ENCODE measurements around the gene PGF. TPM values are rescaled to one million over a fixed set of nuclear protein-coding genes. Genes with fewer than 3 reads are reported as not detected.
A peak's percentile ranks its signal among the peaks of the same experiment; 100 is the strongest.

PGF gene
- total RNA-seq, 6 experiments from 2014 or later, result 0.55 to 4.2 (median 2.1) TPM

DNA sequence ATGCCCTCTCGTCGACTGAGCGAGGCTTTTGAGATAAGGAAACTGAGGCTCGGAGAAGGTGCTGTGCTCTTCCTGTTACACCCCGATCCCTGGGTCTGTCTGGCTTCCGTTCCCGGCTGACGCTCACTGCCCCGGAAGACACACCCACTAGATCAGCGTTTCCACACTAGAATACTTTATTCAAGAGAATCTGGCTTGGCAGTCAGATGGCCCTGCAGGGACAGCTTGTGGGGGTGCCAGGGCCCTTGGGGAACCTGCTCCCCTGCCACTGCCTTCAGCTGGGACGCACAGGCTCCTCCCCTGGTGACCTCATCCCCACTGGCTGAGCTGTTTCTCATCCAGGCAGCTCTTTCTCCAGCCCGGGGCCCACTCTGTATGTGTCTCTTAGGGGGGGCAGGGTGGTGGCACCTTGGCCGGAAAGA is 13.7 kb downstream of the PGF start:
- intact Hi-C loops (cut with DNase I), result loop anchor here in 1 of 2 donors (10.0 kb wide), 1 partner anchor 143 kb away; no protein-coding TSS in a partner anchor
- WGBS (ENCODE audit: insufficient coverage, low coverage, low lambda C conversion rate, missing lambda C conversion rate), result 42% methylated on average over 11 of the region's 13 CpGs
- TF ChIP-seq CTCF (IDR thresholded peaks at IDR 0.05) (no peak), POLR2A (IDR thresholded peaks at IDR 0.05) (no peak)

DNA sequence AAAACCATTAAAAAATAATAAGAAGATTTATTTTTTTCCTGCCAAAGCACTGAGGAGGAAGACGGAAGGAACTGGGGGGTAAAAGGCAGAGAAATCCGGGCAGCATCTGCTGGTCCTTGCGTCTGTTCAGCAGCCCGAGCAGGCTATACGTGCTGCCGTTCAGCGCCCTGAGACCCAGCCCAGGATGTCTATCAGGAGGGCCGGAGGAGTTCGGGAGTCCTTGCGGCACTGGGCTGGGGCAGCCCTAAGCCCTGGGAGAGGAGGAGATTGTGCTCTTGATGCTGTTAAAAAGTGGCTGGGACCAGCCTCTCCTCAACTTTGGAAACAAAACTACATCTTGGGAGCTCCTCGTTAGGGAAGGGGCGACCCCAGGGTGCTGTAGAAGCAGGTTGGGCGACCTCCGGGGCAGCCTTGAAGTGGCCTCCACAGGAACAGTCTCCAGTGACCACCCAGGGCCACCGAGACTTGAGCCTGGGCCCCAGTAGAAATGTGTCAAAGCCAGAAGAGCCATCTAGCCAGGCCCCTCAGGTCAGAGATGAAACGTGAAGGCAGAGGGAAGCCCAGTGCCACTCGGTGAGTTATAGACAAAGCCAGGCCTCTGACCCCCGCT is 14.3 kb downstream of the PGF start:
- no peak overlapping the region for H3K4me3 ChIP-seq
- no peak for TF ChIP-seq CTCF (IDR thresholded peaks at IDR 0.05)
- no peak for TF ChIP-seq POLR2A (IDR thresholded peaks at IDR 0.05)
- no peaks in the 10 kb centered on the region for H3K27me3 ChIP-seq
- H3K36me3 ChIP-seq, result no peaks in the 10 kb centered on the region
- DNase-seq, result peak in 1 of 3 donors; percentile 35
- intact Hi-C loops (cut with DNase I), result loop anchor here in 1 of 2 donors (10.0 kb wide), 1 partner anchor 144 kb away; no protein-coding TSS in a partner anchor
- peaks cover 0 to 14% (median 7%) of the 10 kb centered on the region in 4 donors for H3K4me1 ChIP-seq
- 74% methylated on average over 12 of the region's 18 CpGs for WGBS (ENCODE audit: insufficient coverage, low coverage, low lambda C conversion rate, missing lambda C conversion rate)
- H3K27ac ChIP-seq, result peak overlapping the region; percentile 31 to 62 (median 43)
- ATAC-seq, result peak in 2 of 4 donors; percentile 11 to 18
- no peaks in the 10 kb centered on the region for H3K9me3 ChIP-seq

More for the DNA sequence above, 13.7 kb downstream of the PGF start:
- peak in 2 of 3 donors; percentile 57 to 66 for DNase-seq
- Histone ChIP-seq H3K27me3 (no peaks in the 10 kb centered on the region), H3K4me1 (peaks cover 0 to 19% (median 7%) of the 10 kb centered on the region in 4 donors), H3K36me3 (no peaks in the 10 kb centered on the region), H3K9me3 (no peaks in the 10 kb centered on the region), H3K4me3 (no peak overlapping the region), H3K27ac (peak overlapping the region; percentile 43 to 62 (median 50))
- ATAC-seq, result peak; percentile 34 to 53 (median 46)

- WGBS (ENCODE audit: insufficient coverage, low coverage, low lambda C conversion rate, missing lambda C conversion rate), result 78% methylated on average over 4 of the region's 10 CpGs
- no peak overlapping the region for H3K4me3 ChIP-seq
- no peaks in the 10 kb centered on the region for H3K36me3 ChIP-seq
- no peaks in the 10 kb centered on the region for H3K9me3 ChIP-seq
- peak overlapping the region in 1 of 3 donors; percentile 56 for H3K27ac ChIP-seq
- no peak for ATAC-seq
- intact Hi-C loops (cut with DNase I), result no loop called here
- H3K27me3 ChIP-seq, result no peaks in the 10 kb centered on the region
- peaks cover 0 to 10% (median 3%) of the 10 kb centered on the region in 4 donors for H3K4me1 ChIP-seq
- TF ChIP-seq CTCF (IDR thresholded peaks at IDR 0.05), result no peak
- TF ChIP-seq POLR2A (IDR thresholded peaks at IDR 0.05), result no peak
- peak in 1 of 3 donors; percentile 25 for DNase-seq
Measured at GRCh38 chr14:74938531-74939495, 16.6 kb downstream of the PGF start.

GRCh38 chr14:74937171-74937570 is 18.2 kb downstream of the PGF start:
- H3K4me1 ChIP-seq, result peaks cover 0 to 10% (median 2%) of the 10 kb centered on the region in 4 donors
- TF ChIP-seq POLR2A (IDR thresholded peaks at IDR 0.05) (no peak), CTCF (IDR thresholded peaks at IDR 0.05) (no peak)
- no peak overlapping the region for H3K27ac ChIP-seq
- DNase-seq (no peak), ATAC-seq (no peak)
- WGBS (ENCODE audit: insufficient coverage, low coverage, low lambda C conversion rate, missing lambda C conversion rate), result 60% methylated on average over 1 of the region's 2 CpGs
- no peak overlapping the region for H3K4me3 ChIP-seq
- no peaks in the 10 kb centered on the region for H3K9me3 ChIP-seq
- intact Hi-C loops (cut with DNase I), result no loop called here
- H3K36me3 ChIP-seq, result no peaks in the 10 kb centered on the region
- H3K27me3 ChIP-seq, result no peaks in the 10 kb centered on the region
